AG09319 (cell line): Measurements from ENCODE around the gene KDM3B.

Experiments
- DNase-seq: peaks from one replicate; pipeline ENCODE4 v3.0.0-alpha.2; 2010; ENCODE audit warnings: low read depth; ENCODE audit errors: extremely low read depth
- CTCF ChIP-seq: IDR thresholded peaks from 2 replicates; pipeline ENCODE4 v1.5.1; 2011; ENCODE audit warnings: low read depth, mild to moderate bottlenecking, inconsistent platforms, low read length, moderate library complexity

Gene KDM3B

GRCh38 chr5:138351056-138351455 lies 1.4 kb upstream of the KDM3B start:
- DNase-seq, result no peak
- TF ChIP-seq CTCF, result no peak

GRCh38 chr5:138351517-138351916 lies 968 bp upstream of the KDM3B start:
- DNase-seq, result no peak

GRCh38 chr5:138352722-138353559 lies 456 bp downstream of the KDM3B start:
- TF ChIP-seq CTCF, result peak; percentile 21
- DNase-seq, result no peak

More at GRCh38 chr5:138351517-138351916, 968 bp upstream of the KDM3B start:
- TF ChIP-seq CTCF, result no peak

- DNase-seq, result no peak
These were observed 1.1 kb downstream of the KDM3B start for GRCh38 chr5:138353560-138354080.

GRCh38 chr5:138354387-138354786 lies 1.9 kb downstream of the KDM3B start:
- DNase-seq, result no peak
- no peak for TF ChIP-seq CTCF

More at GRCh38 chr5:138353560-138354080, 1.1 kb downstream of the KDM3B start:
- TF ChIP-seq CTCF, result no peak

GRCh38 chr5:138354926-138355378 lies 2.5 kb downstream of the KDM3B start:
- no peak; the same call in 1 of the 2 replicates for TF ChIP-seq CTCF
- DNase-seq, result peak; percentile 44

- DNase-seq, result no peak
- TF ChIP-seq CTCF, result no peak
These were observed 7.1 kb downstream of the KDM3B start for GRCh38 chr5:138359621-138360020.
